HG02759 (cell line): ENCODE results near the gene PSMB2.

ENCODE experiments used
- ATAC-seq: cut with Tn5 transposase; IDR thresholded peaks from one replicate; pipeline ENCODE4 v1.9.1; 2021; ENCODE audit warnings: mild to moderate bottlenecking, moderate library complexity; ENCODE audit not compliant: unreplicated experiment

The PSMB2 gene

DNA sequence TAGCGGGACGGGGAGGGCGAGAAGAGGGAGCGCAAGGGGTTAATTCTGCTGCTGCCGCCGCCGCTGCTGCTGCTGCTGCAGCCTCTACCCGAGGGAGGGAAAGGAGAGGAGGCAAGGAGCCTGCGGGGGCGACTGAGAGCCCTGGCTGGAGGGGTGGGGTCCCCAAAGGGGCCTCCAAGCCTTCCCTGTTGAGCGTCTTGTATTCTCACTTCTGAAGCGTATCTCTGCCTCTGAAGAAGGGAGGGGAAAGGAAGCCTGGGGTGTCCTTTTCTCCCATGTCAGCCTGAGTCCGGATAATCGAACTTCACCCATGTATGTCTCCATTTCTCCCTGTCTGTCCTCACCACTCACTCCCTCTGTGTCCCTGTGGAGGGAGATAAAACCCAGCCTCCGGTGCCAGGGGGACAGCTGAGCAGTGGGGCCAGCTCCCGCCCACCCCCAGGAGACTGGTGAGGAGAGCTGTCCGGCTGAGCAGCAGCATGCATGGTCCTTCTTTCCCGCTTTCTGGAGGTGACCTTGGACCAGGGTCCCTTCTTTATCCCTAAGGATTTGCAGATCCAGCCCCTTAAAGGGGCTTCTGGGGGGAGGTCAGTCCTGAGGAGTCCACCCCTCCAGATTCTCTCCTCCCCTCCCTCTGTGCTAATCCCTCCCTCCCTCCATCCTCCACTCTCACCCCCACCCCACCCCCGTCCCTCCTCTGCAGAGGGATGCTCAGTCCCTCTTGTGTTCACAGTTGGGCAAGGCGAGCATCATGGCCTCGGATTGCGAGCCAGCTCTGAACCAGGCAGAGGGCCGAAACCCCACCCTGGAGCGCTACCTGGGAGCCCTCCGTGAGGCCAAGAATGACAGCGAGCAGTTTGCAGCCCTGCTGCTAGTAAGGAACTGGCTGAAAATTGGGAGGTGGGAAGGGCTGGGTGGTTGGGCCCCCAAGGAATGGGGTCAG, 82.7 kb downstream of the PSMB2 start:
- no peak for ATAC-seq

DNA sequence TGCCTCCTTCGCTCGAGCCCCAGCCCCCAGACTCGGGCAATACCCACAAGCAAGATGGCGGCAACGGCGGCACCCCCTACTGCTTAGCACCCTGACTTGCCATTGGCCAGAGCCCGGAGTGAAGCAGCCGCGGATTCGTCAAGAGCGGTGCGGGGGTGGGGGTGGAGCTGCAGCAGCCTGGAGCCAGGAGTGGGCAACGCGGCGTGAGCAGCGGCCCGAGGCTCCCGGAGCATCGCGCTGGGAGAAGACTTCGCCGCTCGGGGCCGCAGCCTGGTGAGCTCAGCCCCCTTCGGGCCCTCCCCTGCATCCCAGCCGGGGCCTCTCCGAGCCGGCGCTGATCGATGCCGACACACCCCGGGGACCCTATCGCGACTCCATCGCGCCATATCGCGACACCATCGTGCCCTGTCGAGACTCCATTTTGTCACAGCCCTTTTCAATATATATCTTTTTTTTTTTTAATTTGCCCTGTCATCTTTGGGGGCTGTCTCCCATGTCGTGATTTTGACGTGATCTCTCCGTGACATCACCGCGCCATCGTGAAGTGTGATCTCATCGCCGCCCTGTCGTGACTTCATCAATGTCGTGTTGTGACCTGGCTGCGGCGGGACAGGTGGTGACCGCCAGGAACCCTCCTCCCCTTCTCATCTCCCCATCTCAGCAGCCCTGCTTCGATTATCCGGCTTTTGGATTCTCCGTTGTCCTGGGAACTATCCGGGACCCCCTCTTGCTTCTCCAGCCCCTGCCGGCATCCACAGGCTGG, 83.5 kb downstream of the PSMB2 start, which contains the start of gene NCDN:
Gene NCDN, plus strand, starts transcription at position 189 of the 763 bp plus-strand sequence. Its CDS starts 392 bp downstream, at position 581.
- peak; percentile 82 for ATAC-seq

DNA sequence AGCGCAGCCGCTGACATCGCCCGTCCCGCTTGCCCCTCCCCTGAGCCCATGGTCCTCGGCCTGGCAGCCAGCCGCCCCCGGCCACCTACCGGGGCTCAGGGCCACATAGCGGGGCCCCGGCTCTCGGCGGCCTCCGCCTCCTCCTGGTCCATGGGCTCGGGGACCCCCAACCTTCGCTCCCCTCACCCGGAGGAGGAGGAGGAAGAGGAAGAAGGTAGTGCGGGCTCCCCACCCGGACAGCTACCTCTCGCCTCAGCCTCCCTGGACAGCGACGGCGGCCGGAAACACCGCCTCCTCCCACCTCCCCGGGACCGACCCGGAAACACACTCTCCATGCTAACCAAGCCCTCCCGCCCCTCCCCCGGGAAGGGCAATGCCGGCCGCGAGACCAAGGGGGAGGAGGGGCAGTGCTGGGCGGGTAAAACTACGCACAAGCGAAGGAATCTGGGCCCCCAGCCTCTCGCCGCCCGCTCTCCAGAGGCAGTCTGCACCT, 84.2 kb downstream of the PSMB2 start, which contains the start of gene KIAA0319L:
Gene KIAA0319L, minus strand, starts transcription at position 286 of the 493 bp plus-strand sequence. CDS start 2,912 bp downstream, outside the sequence.
- peak; percentile 84 for ATAC-seq

DNA sequence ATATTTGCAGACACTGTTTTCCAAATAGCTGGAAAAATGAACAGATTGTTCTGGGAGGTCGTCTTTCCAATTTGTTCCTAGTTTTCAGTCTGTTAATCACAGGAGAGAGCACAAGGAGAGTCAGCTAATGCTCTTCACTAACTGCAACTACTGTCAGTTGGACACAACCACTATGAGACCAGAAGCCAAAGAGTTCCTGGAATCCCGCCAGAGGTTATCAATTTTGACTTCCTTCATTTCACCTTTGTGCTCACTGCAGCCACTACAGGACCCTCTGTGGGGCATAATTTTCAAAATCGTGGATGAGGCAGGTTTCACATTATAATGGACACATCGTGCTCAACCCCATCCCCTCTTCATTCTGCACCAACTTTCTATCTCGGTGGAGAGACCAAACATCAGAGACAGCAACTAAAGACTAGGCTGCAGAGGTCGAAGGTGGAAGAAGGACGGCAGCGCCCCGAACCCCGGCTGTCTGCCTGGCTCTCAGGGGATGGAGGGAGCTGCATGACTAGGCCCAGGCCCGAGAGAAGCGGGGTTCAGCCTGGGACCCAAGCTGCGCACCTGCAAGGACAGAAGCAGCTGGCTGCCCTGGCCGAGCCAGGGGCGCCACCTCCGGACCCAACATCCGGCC, 84.7 kb downstream of the PSMB2 start:
- no peak for ATAC-seq

DNA sequence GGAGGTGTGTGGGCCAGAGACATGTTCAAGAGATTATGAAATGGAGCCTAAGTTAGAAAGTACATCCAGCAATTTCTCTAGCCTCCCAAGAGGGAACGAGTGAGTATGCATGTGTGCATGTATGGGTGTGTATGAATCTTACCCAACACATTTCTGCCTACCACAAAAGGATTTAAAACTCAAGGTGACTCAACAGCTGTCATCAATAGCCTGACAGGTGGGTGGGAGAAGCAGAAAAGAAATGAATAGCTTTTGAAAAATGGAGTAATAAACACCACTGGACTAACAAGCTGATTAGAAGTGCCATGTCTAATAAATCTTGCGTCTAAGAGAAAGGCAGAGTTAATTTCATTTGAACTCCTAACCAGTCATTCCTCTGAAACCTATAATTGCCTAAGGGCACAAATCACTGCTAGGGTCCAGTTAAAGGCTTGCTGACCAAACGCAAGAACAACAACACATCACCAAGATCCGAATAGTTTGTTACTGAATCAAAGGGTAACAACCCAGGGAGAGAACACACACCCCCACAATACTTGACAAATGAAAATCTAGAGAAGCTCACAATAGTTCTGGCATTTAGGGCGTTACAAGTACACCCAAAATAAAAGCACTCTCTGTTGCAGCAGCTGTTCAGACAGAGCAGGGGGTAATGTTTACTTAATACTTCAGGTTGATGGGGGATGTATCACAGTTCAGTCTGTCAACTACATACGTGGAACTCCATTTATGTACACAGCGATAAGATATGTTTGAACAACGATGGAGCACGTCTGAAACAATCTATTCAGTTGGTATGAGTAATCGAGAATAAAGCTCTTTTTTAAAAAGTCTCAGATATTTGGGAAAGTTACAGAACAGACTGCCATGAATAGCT, 85.5 kb downstream of the PSMB2 start:
- no peak for ATAC-seq

DNA sequence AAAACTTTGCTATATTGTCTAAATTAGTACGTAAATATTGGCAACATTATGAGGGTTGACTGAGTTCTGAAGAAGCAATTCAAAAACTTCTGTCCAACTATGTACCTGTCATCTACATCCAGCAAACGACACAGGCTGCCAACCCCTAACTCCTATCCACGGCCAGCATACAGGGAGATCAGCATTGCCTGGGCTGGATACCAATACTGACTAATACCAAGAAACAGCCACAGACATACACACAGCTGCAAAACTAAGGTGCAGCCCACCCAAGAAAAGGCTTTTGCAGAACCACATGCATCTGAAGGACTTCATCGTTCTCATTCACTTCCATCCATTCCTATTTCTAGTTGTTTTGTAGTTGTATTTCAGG, 86.1 kb downstream of the PSMB2 start:
- ATAC-seq = no peak

DNA sequence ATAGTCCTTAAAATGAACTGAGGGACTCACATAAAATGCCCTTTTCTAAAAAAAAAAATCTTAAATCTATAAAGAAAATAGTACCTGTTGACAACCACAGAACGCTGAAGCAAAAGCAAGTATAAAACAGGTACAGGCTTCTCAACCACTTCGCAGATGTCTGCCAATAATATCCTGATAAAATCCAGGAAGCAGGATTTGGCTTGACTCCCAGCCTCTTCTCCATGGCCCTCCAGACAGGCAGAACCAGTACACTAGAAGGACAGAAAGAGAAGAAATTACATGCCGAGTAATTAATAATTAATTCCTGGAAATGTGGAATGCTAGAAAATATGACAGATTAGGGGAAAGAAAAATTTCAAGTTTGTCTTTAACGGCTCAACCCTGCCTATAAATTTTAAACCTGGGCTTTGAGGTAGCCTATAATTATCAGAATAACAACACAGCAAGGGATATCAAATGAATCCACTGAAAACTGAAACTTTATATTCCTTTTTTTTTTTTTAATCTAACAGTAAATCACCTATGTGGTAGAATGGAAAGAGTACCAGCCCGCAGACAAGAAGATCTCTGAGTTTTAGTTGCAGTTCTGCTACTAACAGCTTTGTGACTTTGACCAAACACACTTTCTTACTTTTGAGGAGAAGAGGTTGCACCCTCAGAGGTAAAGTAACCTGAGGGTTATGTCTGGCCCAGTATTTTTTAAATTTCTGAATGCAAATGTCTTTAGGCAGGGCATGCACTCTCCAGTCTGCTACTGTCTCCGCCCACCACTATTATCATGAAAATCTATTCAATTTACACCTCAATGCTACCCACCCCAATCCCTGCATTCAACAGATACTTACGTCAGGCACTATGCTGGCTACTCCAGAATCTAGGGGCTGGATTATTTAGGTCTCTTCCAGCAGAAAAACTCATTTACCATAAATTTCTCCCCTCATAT, 86.8 kb downstream of the PSMB2 start:
- ATAC-seq = no peak

DNA sequence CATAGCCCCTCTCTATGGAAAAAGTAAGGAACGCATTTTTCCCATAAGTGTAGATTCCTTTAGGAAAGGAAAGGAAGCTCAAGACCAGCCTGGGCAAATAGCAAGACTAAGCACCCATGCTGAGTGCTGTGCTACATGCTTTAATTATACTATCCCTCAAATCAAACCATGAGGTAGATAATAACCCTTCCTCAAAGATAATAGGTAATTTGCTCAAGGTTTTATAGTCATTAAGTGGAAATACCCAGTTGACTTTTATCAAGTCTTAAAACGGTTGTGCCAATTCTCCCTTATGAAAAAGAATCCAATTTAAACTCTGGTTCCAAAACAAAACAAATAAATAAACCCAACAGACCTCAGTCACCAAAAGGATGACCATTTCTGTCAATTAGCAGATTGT, 87.5 kb downstream of the PSMB2 start:
- ATAC-seq = no peak
